Measurements from ENCODE around the gene EDDM13. TPM values are rescaled to one million over a fixed set of nuclear protein-coding genes. Genes with fewer than 3 reads are reported as not detected.
A peak's percentile ranks its signal among the peaks of the same experiment; 100 is the strongest.
"Not testable (repeated sequence)": the region's sequence is repeated elsewhere in the genome, so short reads cannot be mapped to it uniquely, and the experiment has no call there.

EDDM13 gene
- total RNA-seq, 1 donor from 2014 or later = not detected

GRCh38 chr19:56332695-56333094 is 60.1 kb downstream of the EDDM13 start:
- Histone ChIP-seq H3K27me3 (no peaks in the 10 kb centered on the region), H3K27ac (no peak overlapping the region), H3K4me3 (no peak overlapping the region), H3K9me3 (peaks cover 21 to 44% of the 10 kb centered on the region in 2 donors), H3K36me3 (no peaks in the 10 kb centered on the region), H3K4me1 (no peaks in the 10 kb centered on the region)
- intact Hi-C loops (cut with DNase I) = no loop called here
- TF ChIP-seq, protein P1, sequence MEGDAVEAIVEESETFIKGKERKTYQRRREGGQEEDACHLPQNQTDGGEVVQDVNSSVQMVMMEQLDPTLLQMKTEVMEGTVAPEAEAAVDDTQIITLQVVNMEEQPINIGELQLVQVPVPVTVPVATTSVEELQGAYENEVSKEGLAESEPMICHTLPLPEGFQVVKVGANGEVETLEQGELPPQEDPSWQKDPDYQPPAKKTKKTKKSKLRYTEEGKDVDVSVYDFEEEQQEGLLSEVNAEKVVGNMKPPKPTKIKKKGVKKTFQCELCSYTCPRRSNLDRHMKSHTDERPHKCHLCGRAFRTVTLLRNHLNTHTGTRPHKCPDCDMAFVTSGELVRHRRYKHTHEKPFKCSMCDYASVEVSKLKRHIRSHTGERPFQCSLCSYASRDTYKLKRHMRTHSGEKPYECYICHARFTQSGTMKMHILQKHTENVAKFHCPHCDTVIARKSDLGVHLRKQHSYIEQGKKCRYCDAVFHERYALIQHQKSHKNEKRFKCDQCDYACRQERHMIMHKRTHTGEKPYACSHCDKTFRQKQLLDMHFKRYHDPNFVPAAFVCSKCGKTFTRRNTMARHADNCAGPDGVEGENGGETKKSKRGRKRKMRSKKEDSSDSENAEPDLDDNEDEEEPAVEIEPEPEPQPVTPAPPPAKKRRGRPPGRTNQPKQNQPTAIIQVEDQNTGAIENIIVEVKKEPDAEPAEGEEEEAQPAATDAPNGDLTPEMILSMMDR (IDR thresholded peaks at IDR 0.05) = no peak
- DNase-seq (ENCODE audit: low spot score in 2 of 2) = no peak

GRCh38 chr19:56333506-56333905 is 61.0 kb downstream of the EDDM13 start:
- Histone ChIP-seq H3K9me3 (peaks cover 21 to 50% of the 10 kb centered on the region in 2 donors), H3K27ac (no peak overlapping the region), H3K36me3 (no peaks in the 10 kb centered on the region), H3K4me3 (no peak overlapping the region), H3K4me1 (no peaks in the 10 kb centered on the region), H3K27me3 (no peaks in the 10 kb centered on the region)
- intact Hi-C loops (cut with DNase I) = no loop called here
- TF ChIP-seq, protein P1 (IDR thresholded peaks at IDR 0.05) = peak in 2 of 3 experiments; percentile 20 to 24
- DNase-seq (ENCODE audit: low spot score in 2 of 2) = no peak

GRCh38 chr19:56335371-56335770 is 62.8 kb downstream of the EDDM13 start:
- H3K27me3 ChIP-seq; H3K36me3 ChIP-seq; DNase-seq (ENCODE audit: low spot score in 2 of 2); H3K4me1 ChIP-seq; H3K4me3 ChIP-seq; H3K27ac ChIP-seq; intact Hi-C loops (cut with DNase I): not testable (repeated sequence)
- H3K9me3 ChIP-seq = peaks cover 21 to 58% of the 10 kb centered on the region in 2 donors

DNA sequence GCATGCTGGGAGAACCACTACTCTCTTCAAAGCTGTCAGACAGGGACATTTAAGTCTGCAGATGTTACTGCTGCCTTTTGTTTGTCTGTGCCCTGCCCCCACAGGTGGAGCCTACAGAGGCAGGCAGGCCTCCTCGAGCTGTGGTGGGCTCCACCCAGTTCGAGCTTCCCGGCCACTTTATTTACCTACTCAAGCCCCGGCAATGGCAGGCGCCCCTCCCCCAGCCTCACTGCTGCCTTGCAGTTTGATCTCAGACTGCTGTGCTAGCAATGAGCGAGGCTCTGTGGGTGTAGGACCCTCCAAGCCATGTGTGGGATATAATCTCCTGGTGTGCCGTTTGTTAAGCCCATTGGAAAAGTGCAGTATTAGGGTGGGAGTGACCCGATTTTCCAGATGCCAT is 64.5 kb downstream of the EDDM13 start:
- not testable (repeated sequence) for H3K27ac ChIP-seq

DNA sequence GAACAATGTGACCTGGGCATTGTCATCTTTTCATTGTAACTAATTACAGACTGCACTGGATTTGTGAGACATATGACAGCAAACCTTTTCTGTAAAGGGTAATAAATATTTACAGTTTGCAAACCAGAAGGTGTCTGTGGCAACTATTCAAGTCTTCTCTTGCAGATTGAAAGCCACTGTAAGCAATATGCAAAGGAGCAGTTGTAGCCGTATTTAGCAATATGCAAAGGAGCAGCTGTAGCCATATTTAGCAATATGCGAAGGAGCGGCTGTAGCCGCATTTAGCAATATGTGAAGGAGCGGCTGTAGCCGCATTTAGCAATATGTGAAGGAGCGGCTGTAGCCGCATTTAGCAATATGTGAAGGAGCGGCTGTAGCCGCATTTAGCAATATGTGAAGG is 66.5 kb downstream of the EDDM13 start:
- intact Hi-C loops (cut with DNase I); H3K4me3 ChIP-seq; H3K27me3 ChIP-seq; H3K36me3 ChIP-seq; DNase-seq (ENCODE audit: low spot score in 2 of 2); H3K27ac ChIP-seq; H3K4me1 ChIP-seq: not testable (repeated sequence)
- peaks cover 8 to 40% of the 10 kb centered on the region in 2 donors for H3K9me3 ChIP-seq

More for the DNA sequence above, 64.5 kb downstream of the EDDM13 start:
- H3K27me3 ChIP-seq; H3K4me3 ChIP-seq; DNase-seq (ENCODE audit: low spot score in 2 of 2); H3K4me1 ChIP-seq; H3K36me3 ChIP-seq; intact Hi-C loops (cut with DNase I): not testable (repeated sequence)
- H3K9me3 ChIP-seq = peaks cover 15 to 52% of the 10 kb centered on the region in 2 donors

DNA sequence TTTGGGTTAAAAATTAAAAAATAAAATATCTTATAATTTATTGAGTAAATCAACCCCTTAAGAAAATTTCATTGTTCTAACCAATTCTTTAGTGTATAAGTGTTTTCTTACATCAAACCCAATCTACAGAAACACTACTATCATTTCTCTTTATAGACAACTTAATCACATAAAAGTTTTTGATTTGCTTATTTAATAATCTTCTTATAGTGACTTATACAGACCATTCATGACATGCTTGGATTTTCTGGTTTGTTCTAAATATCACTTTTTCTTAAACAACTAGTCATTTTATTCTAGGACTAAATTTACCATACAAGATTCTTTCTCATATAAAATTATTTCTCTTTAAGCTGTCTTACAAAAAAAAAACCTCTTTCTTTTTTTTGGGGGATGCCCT is 69.4 kb downstream of the EDDM13 start:
- TF ChIP-seq, protein P1 (IDR thresholded peaks at IDR 0.05) = no peak
- intact Hi-C loops (cut with DNase I) = no loop called here
- no peaks in the 10 kb centered on the region for H3K27me3 ChIP-seq
- H3K9me3 ChIP-seq = peaks cover 6 to 31% of the 10 kb centered on the region in 2 donors
- no peak overlapping the region for H3K27ac ChIP-seq
- no peak overlapping the region for H3K4me3 ChIP-seq
- DNase-seq (ENCODE audit: low spot score in 2 of 2) = no peak
- no peaks in the 10 kb centered on the region for H3K36me3 ChIP-seq
- H3K4me1 ChIP-seq = no peaks in the 10 kb centered on the region

- Histone ChIP-seq H3K9me3 (peaks cover 6 to 7% of the 10 kb centered on the region in 2 donors), H3K4me1 (no peaks in the 10 kb centered on the region), H3K27me3 (no peaks in the 10 kb centered on the region), H3K27ac (no peak overlapping the region), H3K4me3 (no peak overlapping the region), H3K36me3 (no peaks in the 10 kb centered on the region)
- intact Hi-C loops (cut with DNase I) = no loop called here
- no peak for DNase-seq (ENCODE audit: low spot score in 2 of 2)
- TF ChIP-seq, protein P1 (IDR thresholded peaks at IDR 0.05) = no peak
These were observed 74.7 kb downstream of the EDDM13 start for GRCh38 chr19:56347163-56347778.
